OCI-LY3 (cell line): ENCODE results near the gene B3GLCT.

ENCODE experiments used
- CTCF ChIP-seq: fragments of 200-600, 300-600 bp; sonication (generic); IDR thresholded peaks from 2 replicates; pipeline ENCODE4 v1.5.1; 2014; ENCODE audit warnings: antibody characterized with exemption, low read length, low read depth
- EZH2phosphoT487 ChIP-seq: fragments of 200-600 bp; shearing (Covaris generic); IDR thresholded peaks from 2 replicates; pipeline ENCODE4 v1.6.1; 2018; ENCODE audit warnings: antibody characterized with exemption, mixed run types, low read depth

- TF ChIP-seq EZH2phosphoT487 (no peak), CTCF (no peak)
Measured at GRCh38 chr13:31248965-31249539, 49.3 kb downstream of the B3GLCT start.
